CD14-positive monocyte (primary cell): ENCODE results near the gene JMJD7. TPM values are rescaled to one million over a fixed set of nuclear protein-coding genes. Genes with fewer than 3 reads are reported as not detected.

Source experiments
- DNase-seq, 3 donors: peaks; one replicate each; pipeline ENCODE4 v3.0.0-alpha.2; 2011 to 2022
- H2AFZ ChIP-seq: 2 replicates; pipeline ENCODE4 v1.6.0; 2012; ENCODE audit warnings: mild to moderate bottlenecking, low read depth, low read length, inconsistent platforms; ENCODE audit not compliant: insufficient read depth, poor library complexity, severe bottlenecking
- H3K27ac ChIP-seq, 2 donors: 1 replicate in 1 of 2; 2 replicates in 1 of 2; pipeline ENCODE4 v1.5.1; 2012 to 2013; ENCODE audit warnings: low read length in 2 of 2, control low read depth in 1 of 2, inconsistent platforms in 1 of 2, low read depth in 1 of 2, mild to moderate bottlenecking in 1 of 2
- H3K27me3 ChIP-seq, 2 donors: one replicate each; pipeline versions ENCODE4 v1.6.0 to v1.6.1; 2011 to 2013; ENCODE audit warnings: low read length in 2 of 2; ENCODE audit not compliant: control insufficient read depth in 2 of 2, insufficient read depth in 2 of 2
- H3K36me3 ChIP-seq, 2 donors: replicated peaks in 1 of 2; 1 replicate in 1 of 2; 2 replicates in 1 of 2; pipeline versions ENCODE4 v1.5.1 to v1.6.1; 2012 to 2013; ENCODE audit warnings: low read length in 2 of 2, control low read depth in 1 of 2, inconsistent platforms in 1 of 2, mild to moderate bottlenecking in 1 of 2; ENCODE audit not compliant: insufficient read depth in 2 of 2, control insufficient read depth in 1 of 2
- H3K4me1 ChIP-seq, 2 donors: 1 replicate in 1 of 2; 2 replicates in 1 of 2; pipeline versions ENCODE4 v1.5.1 to v1.6.1; 2012 to 2013; ENCODE audit warnings: low read length in 2 of 2, control low read depth in 1 of 2, inconsistent platforms in 1 of 2, mild to moderate bottlenecking in 1 of 2, moderate library complexity in 1 of 2; ENCODE audit not compliant: insufficient read depth in 2 of 2, control insufficient read depth in 1 of 2
- H3K4me2 ChIP-seq: replicated peaks from 2 replicates; pipeline ENCODE3; 2012; ENCODE audit warnings: low read length, moderate library complexity, mild to moderate bottlenecking; ENCODE audit not compliant: poor library complexity, severe bottlenecking; ENCODE audit errors: extremely low read depth
- H3K4me3 ChIP-seq, 3 experiments: fragments of 200-600 bp in 1 of 3; sonication (generic) in 1 of 3; replicated peaks in 1 of 3; 1 replicate in 2 of 3; 2 replicates in 1 of 3; pipeline ENCODE4 v1.5.1; 2011 to 2013; ENCODE audit warnings: low read length in 3 of 3, mild to moderate bottlenecking in 3 of 3, control low read depth in 2 of 3, low read depth in 2 of 3, inconsistent platforms in 1 of 3, moderate library complexity in 1 of 3
- H3K79me2 ChIP-seq: 2 replicates; pipeline ENCODE4 v1.6.0; 2012; ENCODE audit warnings: mild to moderate bottlenecking, control low read depth, inconsistent platforms, low read length, moderate library complexity; ENCODE audit not compliant: insufficient read depth
- H3K9ac ChIP-seq: 2 replicates; pipeline ENCODE4 v1.6.0; 2017; ENCODE audit warnings: low read length, mild to moderate bottlenecking; ENCODE audit not compliant: insufficient read depth, poor library complexity, severe bottlenecking
- H3K9me3 ChIP-seq, 2 donors: replicated peaks in 1 of 2; 1 replicate in 1 of 2; 2 replicates in 1 of 2; pipeline versions ENCODE4 v1.5.1 to v1.6.1; 2012 to 2013; ENCODE audit warnings: low read length in 2 of 2, control low read depth in 1 of 2; ENCODE audit not compliant: control insufficient read depth in 1 of 2, insufficient read depth in 1 of 2
- H4K20me1 ChIP-seq: 2 replicates; pipeline ENCODE4 v1.6.0; 2012; ENCODE audit warnings: mild to moderate bottlenecking, low read length, control low read depth, moderate library complexity; ENCODE audit not compliant: insufficient read depth
- H3K27ac Mint-ChIP-seq, 7 donors: one replicate each; pipeline ENCODE4 v1.8.0; 2020; ENCODE audit warnings: mild to moderate bottlenecking in 7 of 7, mixed read lengths in 7 of 7, moderate library complexity in 6 of 7, inconsistent platforms in 2 of 7
- H3K27me3 Mint-ChIP-seq, 3 donors: one replicate each; pipeline ENCODE4 v1.8.0; 2021 to 2022; ENCODE audit warnings: low read depth in 3 of 3, mild to moderate bottlenecking in 3 of 3, mixed read lengths in 3 of 3, moderate library complexity in 3 of 3, inconsistent platforms in 1 of 3
- H3K36me3 Mint-ChIP-seq, 2 donors: one replicate each; pipeline ENCODE4 v1.8.0; 2020; ENCODE audit warnings: mixed read lengths in 2 of 2, inconsistent platforms in 1 of 2, mild to moderate bottlenecking in 1 of 2
- H3K4me1 Mint-ChIP-seq: one replicate; pipeline ENCODE4 v1.8.0; 2020; ENCODE audit warnings: mild to moderate bottlenecking, mixed read lengths
- H3K4me3 Mint-ChIP-seq, 2 donors: one replicate each; pipeline ENCODE4 v1.8.0; 2020; ENCODE audit warnings: mild to moderate bottlenecking in 2 of 2, mixed read lengths in 2 of 2, moderate library complexity in 1 of 2
- H3K9me3 Mint-ChIP-seq, 7 donors: one replicate each; pipeline ENCODE4 v1.8.0; 2020 to 2022; ENCODE audit warnings: mixed read lengths in 7 of 7, mild to moderate bottlenecking in 6 of 7, moderate library complexity in 6 of 7, inconsistent platforms in 2 of 7
- WGBS: methylation state at CpG from one replicate; pipeline ENCODE4 v1.1.5; 2013; ENCODE audit warnings: missing lambda C conversion rate; ENCODE audit not compliant: insufficient coverage; 5-methylcytosine and 5-hydroxymethylcytosine counted together
- intact Hi-C, 2 donors: fragments of 100-400 bp; cut with micrococcal nuclease; formaldehyde crosslinking; loops; one replicate each; pipeline versions ENCODE4 v1.15.0 to v1.15.1; 2023
- polyA plus RNA-seq, 3 donors: library from polyadenylated mRNA; depleted of rRNA in 1 of 3; unstranded in 2 of 3; stranded (reverse) in 1 of 3; fragments of 300-500 nt in 2 of 3; fragments of >200 nt in 1 of 3; fragmentation: Illumina TruSeq in 2 of 3; gene quantifications; 1 replicate in 2 of 3; 2 replicates in 1 of 3; pipeline ENCODE4 v1.2.3, GENCODE V29; 2012 to 2021
- TF ChIP-seq, protein P1 (sequence below): fragments of 200-600 bp; IDR thresholded peaks from one replicate; pipeline ENCODE4 v1.8.0; 2022; ENCODE audit warnings: antibody characterized with exemption, mild to moderate bottlenecking

The JMJD7 gene
- polyA plus RNA-seq, 3 donors: 11.3 to 18.8 (median 15.2) TPM

DNA sequence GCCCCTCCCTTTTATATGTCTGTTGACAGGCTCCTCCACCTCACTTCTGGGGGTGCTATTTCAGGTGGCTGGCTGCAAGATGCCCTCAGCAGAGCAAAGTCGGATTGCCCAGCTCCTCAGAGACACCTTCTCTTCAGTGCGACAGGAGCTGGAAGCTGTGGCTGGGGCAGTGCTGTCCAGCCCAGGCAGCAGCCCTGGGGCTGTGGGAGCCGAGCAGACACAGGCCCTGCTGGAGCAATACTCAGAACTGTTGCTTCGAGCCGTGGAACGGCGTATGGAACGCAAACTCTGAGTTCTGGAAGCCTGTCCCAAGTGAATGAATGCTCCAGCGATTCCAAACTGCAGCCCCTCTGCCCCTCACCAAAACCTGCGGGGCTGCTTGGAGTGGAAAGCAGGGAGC, 2.7 kb upstream of the JMJD7 start:
- H3K27ac Mint-ChIP-seq: no peak overlapping the region

DNA sequence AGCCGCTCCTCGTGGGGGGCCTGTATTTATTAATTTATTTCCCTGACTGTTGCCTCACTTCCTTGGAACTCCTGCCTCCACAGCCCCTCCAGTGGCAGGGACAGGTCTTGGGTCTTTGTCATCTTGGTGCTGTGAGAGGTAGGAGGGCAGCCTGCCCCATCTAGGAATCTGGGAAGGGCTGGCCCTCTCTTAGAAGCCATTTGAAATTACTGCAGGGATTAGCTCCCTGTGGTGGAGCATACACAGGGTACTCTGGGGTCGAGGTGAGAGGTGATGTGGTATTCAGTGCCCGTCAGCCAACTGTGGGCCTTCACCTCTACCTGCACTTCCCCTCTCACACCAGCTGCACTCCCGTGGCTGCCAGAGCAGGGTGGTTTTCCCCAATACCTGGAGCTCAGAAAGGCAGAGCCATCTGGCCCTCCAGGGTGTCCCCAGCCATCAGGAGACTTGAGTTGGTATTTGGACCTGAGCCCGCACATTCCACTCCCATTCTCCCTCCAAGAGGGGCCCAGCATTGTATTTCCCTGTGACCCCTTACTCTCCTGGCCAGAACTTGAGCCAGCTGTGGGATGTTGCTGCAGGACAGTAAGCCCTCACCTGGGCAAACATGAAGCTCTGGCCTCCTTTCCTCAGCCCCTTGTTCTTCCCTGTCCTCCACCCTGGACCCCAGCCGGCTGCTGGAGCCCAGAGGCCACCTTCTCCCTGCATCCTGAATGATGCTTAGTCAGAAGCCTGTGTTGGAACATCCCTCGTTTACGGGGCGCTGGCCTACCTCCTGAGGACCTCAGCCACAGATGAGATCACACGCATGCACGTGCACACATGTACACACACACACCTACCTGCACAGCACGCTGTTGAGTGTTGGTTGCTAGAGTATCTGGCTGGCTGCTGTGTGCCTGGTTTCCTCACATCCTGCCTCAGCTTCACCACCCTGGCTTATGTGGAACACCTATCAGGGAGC, 2.0 kb upstream of the JMJD7 start:
- Histone ChIP-seq H3K9ac (no peak overlapping the region), H3K27me3 (peaks cover 0 to 3% of the 10 kb centered on the region in 2 donors), H3K4me3 (no peak overlapping the region), H4K20me1 (peaks cover 5% of the 10 kb centered on the region), H3K27ac (no peak overlapping the region), H3K4me1 (peaks cover 17 to 19% of the 10 kb centered on the region in 2 donors), H3K4me2 (no peak overlapping the region), H3K79me2 (peaks cover 19% of the 10 kb centered on the region), H2AFZ (no peak overlapping the region), H3K9me3 (no peaks in the 10 kb centered on the region), H3K36me3 (peaks cover 31 to 51% of the 10 kb centered on the region in 2 donors)
- Mint-ChIP-seq H3K36me3 (peaks cover 44 to 57% of the 10 kb centered on the region in 2 donors), H3K4me3 (peak overlapping the region in 1 of 2 donors; percentile 47), H3K27me3 (peaks cover 7 to 17% (median 9%) of the 10 kb centered on the region in 3 donors), H3K4me1 (peaks cover 13% of the 10 kb centered on the region), H3K27ac (peak overlapping the region in 1 of 7 donors; percentile 32), H3K9me3 (no peaks in the 10 kb centered on the region)
- TF ChIP-seq, protein P1, sequence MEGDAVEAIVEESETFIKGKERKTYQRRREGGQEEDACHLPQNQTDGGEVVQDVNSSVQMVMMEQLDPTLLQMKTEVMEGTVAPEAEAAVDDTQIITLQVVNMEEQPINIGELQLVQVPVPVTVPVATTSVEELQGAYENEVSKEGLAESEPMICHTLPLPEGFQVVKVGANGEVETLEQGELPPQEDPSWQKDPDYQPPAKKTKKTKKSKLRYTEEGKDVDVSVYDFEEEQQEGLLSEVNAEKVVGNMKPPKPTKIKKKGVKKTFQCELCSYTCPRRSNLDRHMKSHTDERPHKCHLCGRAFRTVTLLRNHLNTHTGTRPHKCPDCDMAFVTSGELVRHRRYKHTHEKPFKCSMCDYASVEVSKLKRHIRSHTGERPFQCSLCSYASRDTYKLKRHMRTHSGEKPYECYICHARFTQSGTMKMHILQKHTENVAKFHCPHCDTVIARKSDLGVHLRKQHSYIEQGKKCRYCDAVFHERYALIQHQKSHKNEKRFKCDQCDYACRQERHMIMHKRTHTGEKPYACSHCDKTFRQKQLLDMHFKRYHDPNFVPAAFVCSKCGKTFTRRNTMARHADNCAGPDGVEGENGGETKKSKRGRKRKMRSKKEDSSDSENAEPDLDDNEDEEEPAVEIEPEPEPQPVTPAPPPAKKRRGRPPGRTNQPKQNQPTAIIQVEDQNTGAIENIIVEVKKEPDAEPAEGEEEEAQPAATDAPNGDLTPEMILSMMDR: no peak
- DNase-seq: no peak
- intact Hi-C loops: loop anchor here in 1 of 2 donors (10.0 kb wide), 1 partner anchor 79 kb away; no protein-coding TSS in a partner anchor
- WGBS: 100% methylated on average over 3 of the region's 13 CpGs

More for the DNA sequence above, 2.7 kb upstream of the JMJD7 start:
- H3K27ac ChIP-seq: no peak overlapping the region
- H2AFZ ChIP-seq: no peak overlapping the region
- H3K9ac ChIP-seq: no peak overlapping the region
- no peaks in the 10 kb centered on the region for H3K9me3 Mint-ChIP-seq
- peaks cover 19% of the 10 kb centered on the region for H3K79me2 ChIP-seq
- peaks cover 45 to 59% of the 10 kb centered on the region in 2 donors for H3K36me3 Mint-ChIP-seq
- H3K9me3 ChIP-seq: no peaks in the 10 kb centered on the region
- peaks cover 0 to 3% of the 10 kb centered on the region in 2 donors for H3K27me3 ChIP-seq
- peaks cover 17 to 19% of the 10 kb centered on the region in 2 donors for H3K4me1 ChIP-seq
- intact Hi-C loops: loop anchor here in 1 of 2 donors (10.0 kb wide), 1 partner anchor 80 kb away; no protein-coding TSS in a partner anchor
- H4K20me1 ChIP-seq: no peaks in the 10 kb centered on the region
- DNase-seq: no peak
- H3K36me3 ChIP-seq: peaks cover 33 to 58% of the 10 kb centered on the region in 2 donors
- H3K4me3 Mint-ChIP-seq: no peak overlapping the region
- TF ChIP-seq, protein P1: no peak
- H3K4me2 ChIP-seq: no peak overlapping the region
- WGBS: 96% methylated on average over 9 of the region's 10 CpGs
- H3K27me3 Mint-ChIP-seq: peaks cover 7 to 17% (median 9%) of the 10 kb centered on the region in 3 donors
- H3K4me1 Mint-ChIP-seq: peaks cover 13% of the 10 kb centered on the region
- no peak overlapping the region for H3K4me3 ChIP-seq
